Activated naive CD4-positive, alpha-beta T cell treated with anti-CD3 and anti-CD28 coated beads, Interleukin-2, amount 50 U/mL, for 24 hours (primary cell): ENCODE measurements around the gene KCNIP2.
"Not testable (repeated sequence)": the region's sequence is repeated elsewhere in the genome, so short reads cannot be mapped to it uniquely, and the experiment has no call there.

Source experiments
- H3K27ac Mint-ChIP-seq: one replicate; pipeline ENCODE4 v1.8.0; 2021; ENCODE audit warnings: mild to moderate bottlenecking, mixed read lengths
- H3K27me3 Mint-ChIP-seq: one replicate; pipeline ENCODE4 v1.8.0; 2021; ENCODE audit warnings: mixed read lengths
- H3K36me3 Mint-ChIP-seq: one replicate; pipeline ENCODE4 v1.8.0; 2021; ENCODE audit warnings: mixed read lengths
- H3K4me1 Mint-ChIP-seq: one replicate; pipeline ENCODE4 v1.8.0; 2021; ENCODE audit warnings: mixed read lengths
- H3K4me3 Mint-ChIP-seq: one replicate; pipeline ENCODE4 v1.8.0; 2021; ENCODE audit warnings: mild to moderate bottlenecking, mixed read lengths
- H3K9me3 Mint-ChIP-seq: one replicate; pipeline ENCODE4 v1.8.0; 2021; ENCODE audit warnings: mixed read lengths

Gene KCNIP2

GRCh38 chr10:101818119-101818871, 25.3 kb downstream of the KCNIP2 start, which contains the start of gene OGA:
Gene OGA, minus strand, starts transcription at chr10:101818444. Its CDS starts 422 bp downstream, at chr10:101818022.
- Mint-ChIP-seq H3K36me3 (peaks cover 4% of the 10 kb centered on the region), H3K27ac (peak within 1 kb of the TSS; percentile 100), H3K4me1 (peaks cover 43% of the 10 kb centered on the region), H3K4me3 (peak within 1 kb of the TSS; percentile 99), H3K27me3 (no peaks in the 10 kb centered on the region), H3K9me3 (no peaks in the 10 kb centered on the region)

DNA sequence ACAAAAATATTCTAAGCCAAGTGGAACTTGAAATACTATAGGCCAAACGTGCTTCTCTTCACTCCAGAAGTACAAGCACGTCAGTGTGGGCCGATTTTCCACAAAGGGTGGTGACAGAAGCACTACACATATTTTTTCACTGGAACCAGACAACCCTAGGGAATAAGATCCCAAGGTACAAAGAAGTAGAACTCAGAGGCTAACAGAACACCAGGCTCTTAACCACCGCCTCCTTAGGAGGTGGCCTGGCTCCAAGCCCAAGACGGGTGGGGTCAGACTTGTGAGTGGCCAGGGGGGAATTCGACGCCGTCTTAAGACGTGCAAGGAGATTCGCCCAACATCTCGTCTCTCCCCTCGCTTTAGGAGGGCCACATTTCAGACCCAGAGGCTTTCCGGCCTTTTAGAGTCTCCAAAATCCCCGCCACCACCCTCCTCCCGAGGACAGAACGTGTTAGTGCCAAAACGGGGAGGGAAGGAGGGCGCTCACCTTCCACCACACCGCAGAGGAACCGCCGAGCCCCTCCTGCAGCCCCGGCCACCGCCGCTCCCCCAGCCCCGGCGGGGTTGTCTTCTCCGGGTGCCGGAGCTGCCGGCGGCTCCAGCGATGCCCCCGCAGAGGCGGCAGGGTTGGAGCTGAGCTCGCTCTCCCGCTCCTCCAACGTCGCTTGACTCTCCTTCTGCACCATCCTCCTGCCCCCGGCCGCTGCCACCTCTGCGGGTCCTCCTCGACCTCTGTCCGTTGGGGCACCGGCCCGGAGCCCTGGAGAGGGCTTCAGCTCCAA, 26.1 kb downstream of the KCNIP2 start:
- Mint-ChIP-seq H3K27me3 (no peaks in the 10 kb centered on the region), H3K9me3 (no peaks in the 10 kb centered on the region), H3K36me3 (peaks cover 6% of the 10 kb centered on the region), H3K4me3 (peak overlapping the region; percentile 99), H3K27ac (peak overlapping the region; percentile 100), H3K4me1 (peaks cover 51% of the 10 kb centered on the region)

- H3K27ac Mint-ChIP-seq: peak overlapping the region; percentile 95
- H3K9me3 Mint-ChIP-seq: no peaks in the 10 kb centered on the region
- H3K4me1 Mint-ChIP-seq: peaks cover 53% of the 10 kb centered on the region
- peak overlapping the region; percentile 99 for H3K4me3 Mint-ChIP-seq
- peaks cover 6% of the 10 kb centered on the region for H3K36me3 Mint-ChIP-seq
- H3K27me3 Mint-ChIP-seq: no peaks in the 10 kb centered on the region
Measured at GRCh38 chr10:101816913-101817336, 26.7 kb downstream of the KCNIP2 start.

GRCh38 chr10:101816376-101816775, 27.2 kb downstream of the KCNIP2 start:
- peaks cover 53% of the 10 kb centered on the region for H3K4me1 Mint-ChIP-seq
- H3K27ac Mint-ChIP-seq: peak overlapping the region; percentile 84
- H3K9me3 Mint-ChIP-seq: no peaks in the 10 kb centered on the region
- H3K36me3 Mint-ChIP-seq: peaks cover 7% of the 10 kb centered on the region
- peak overlapping the region; percentile 99 for H3K4me3 Mint-ChIP-seq
- no peaks in the 10 kb centered on the region for H3K27me3 Mint-ChIP-seq

DNA sequence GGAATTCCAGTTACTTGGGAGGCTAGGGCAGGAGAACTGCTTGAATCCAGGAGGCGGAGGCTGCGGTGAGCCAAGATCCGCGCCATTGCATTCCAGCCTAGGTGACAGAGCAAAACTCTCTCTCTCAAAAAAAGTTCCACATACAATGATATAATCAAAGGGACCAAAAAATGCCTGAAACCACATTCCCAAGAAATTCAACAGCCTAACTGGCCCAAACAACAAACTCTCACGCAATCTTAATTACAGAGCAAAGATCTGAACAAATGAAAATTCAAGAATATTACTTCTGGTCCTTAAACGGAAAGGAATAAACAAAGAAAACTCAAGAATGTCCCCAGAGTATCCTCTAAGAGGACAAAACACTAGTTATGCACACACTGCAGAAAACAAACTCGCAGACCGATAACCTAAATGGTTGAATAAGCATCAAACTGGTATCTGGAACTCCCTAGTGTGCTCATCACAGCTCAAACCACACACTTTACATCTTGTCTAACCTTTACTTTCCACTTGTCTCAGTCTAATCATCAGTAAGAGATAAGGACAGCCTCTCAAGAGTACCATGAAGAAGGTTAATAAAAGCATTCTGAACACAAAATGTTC, 29.0 kb downstream of the KCNIP2 start:
- H3K27me3 Mint-ChIP-seq: no peaks in the 10 kb centered on the region
- H3K9me3 Mint-ChIP-seq: no peaks in the 10 kb centered on the region
- H3K4me3 Mint-ChIP-seq: peak overlapping the region; percentile 99
- H3K4me1 Mint-ChIP-seq: peaks cover 64% of the 10 kb centered on the region
- H3K36me3 Mint-ChIP-seq: peaks cover 10% of the 10 kb centered on the region
- H3K27ac Mint-ChIP-seq: peak overlapping the region; percentile 94

- Mint-ChIP-seq H3K4me3 (no peak overlapping the region), H3K4me1 (peaks cover 61% of the 10 kb centered on the region), H3K9me3 (no peaks in the 10 kb centered on the region), H3K27ac (no peak overlapping the region), H3K36me3 (peaks cover 12% of the 10 kb centered on the region), H3K27me3 (no peaks in the 10 kb centered on the region)
Measured at GRCh38 chr10:101812606-101813005, 31.0 kb downstream of the KCNIP2 start.

DNA sequence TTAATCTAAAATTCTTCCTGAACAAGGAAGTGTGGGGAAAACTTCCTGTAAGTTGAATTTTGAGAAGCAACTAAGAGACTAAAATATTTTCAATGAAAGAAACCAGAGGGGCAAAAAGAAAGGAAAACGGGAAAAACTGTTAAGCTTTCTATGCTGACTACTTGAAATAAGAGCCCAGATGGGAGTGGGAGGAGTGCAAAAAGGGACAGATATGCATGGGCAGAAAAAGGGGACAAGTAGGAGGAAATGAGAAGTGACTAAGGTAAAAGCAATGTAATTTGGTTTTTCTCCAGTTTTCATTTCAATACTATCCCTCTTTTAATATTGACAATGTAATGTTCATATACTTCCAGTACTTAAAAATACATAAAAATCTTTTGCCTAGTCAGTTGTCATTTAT, 36.4 kb downstream of the KCNIP2 start:
- Mint-ChIP-seq H3K27ac (peak overlapping the region; percentile 78), H3K36me3 (peaks cover 18% of the 10 kb centered on the region), H3K27me3 (no peaks in the 10 kb centered on the region), H3K9me3 (no peaks in the 10 kb centered on the region), H3K4me3 (no peak overlapping the region), H3K4me1 (peaks cover 42% of the 10 kb centered on the region)

- H3K36me3 Mint-ChIP-seq: peaks cover 28% of the 10 kb centered on the region
- H3K27ac Mint-ChIP-seq: peak overlapping the region; percentile 68
- H3K4me1 Mint-ChIP-seq: peaks cover 41% of the 10 kb centered on the region
- no peaks in the 10 kb centered on the region for H3K27me3 Mint-ChIP-seq
- H3K9me3 Mint-ChIP-seq: no peaks in the 10 kb centered on the region
- H3K4me3 Mint-ChIP-seq: no peak overlapping the region
Measured at GRCh38 chr10:101803511-101803910, 40.1 kb downstream of the KCNIP2 start.

DNA sequence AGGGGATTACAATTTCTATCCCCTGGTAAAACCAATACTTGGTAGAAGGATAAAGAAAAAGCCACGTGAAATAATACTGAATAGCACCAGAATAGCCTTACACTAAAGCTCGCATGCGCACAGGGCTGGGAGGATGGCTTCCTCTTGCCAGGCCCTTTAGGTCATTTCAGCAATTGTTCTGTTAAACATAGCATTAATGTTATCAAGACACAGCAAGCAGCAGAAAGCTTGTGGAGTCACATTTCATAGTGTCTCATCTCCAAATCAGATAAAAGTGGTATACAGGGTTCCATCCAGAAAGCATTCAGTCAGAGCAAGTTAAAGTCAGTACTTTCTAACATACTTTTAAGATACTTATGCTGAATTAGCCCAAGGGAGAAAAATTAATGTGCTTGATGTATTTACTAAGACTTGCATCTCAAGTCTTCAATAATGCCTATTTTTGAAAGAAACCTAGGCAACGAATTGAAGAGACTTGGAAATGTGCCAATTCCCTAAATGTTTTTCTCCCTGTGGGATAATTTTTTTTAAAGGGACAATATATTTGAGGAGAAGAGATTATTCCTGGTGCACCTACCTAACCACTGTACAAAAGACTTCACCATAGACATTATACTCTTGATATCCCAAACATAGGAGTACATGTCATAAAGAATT, 46.1 kb downstream of the KCNIP2 start:
- no peak overlapping the region for H3K4me3 Mint-ChIP-seq
- no peaks in the 10 kb centered on the region for H3K27me3 Mint-ChIP-seq
- H3K36me3 Mint-ChIP-seq: peaks cover 23% of the 10 kb centered on the region
- no peaks in the 10 kb centered on the region for H3K9me3 Mint-ChIP-seq
- H3K27ac Mint-ChIP-seq: peak overlapping the region; percentile 68
- peaks cover 40% of the 10 kb centered on the region for H3K4me1 Mint-ChIP-seq

DNA sequence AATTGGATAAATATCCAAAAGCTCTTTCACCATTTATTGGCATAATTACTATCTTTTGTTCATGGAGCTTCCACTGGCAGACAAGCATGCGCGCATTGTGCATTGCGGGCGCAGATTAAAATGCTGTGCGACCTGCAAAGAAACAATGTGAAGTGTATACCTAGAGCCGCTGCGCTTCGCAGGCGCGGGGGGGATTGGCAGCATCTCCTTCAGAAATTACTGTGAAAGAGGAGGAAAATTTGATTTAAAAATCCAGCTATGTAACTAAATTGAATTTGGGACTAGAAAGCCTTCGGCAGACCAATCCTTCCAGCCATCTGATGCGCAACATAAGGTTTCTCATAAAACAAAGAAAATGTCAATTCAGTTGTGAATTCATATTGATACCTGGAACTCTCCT, 50.1 kb downstream of the KCNIP2 start:
- peaks cover 10% of the 10 kb centered on the region for H3K36me3 Mint-ChIP-seq
- no peaks in the 10 kb centered on the region for H3K27me3 Mint-ChIP-seq
- no peak overlapping the region for H3K27ac Mint-ChIP-seq
- H3K4me1 Mint-ChIP-seq: peaks cover 16% of the 10 kb centered on the region
- H3K9me3 Mint-ChIP-seq: no peaks in the 10 kb centered on the region
- no peak overlapping the region for H3K4me3 Mint-ChIP-seq

- H3K27ac Mint-ChIP-seq: no peak overlapping the region
- H3K27me3 Mint-ChIP-seq: no peaks in the 10 kb centered on the region
- no peaks in the 10 kb centered on the region for H3K9me3 Mint-ChIP-seq
- H3K4me1 Mint-ChIP-seq: peaks cover 16% of the 10 kb centered on the region
- H3K36me3 Mint-ChIP-seq: peaks cover 12% of the 10 kb centered on the region
- H3K4me3 Mint-ChIP-seq: no peak overlapping the region
Measured at GRCh38 chr10:101789686-101790085, 53.9 kb downstream of the KCNIP2 start.

DNA sequence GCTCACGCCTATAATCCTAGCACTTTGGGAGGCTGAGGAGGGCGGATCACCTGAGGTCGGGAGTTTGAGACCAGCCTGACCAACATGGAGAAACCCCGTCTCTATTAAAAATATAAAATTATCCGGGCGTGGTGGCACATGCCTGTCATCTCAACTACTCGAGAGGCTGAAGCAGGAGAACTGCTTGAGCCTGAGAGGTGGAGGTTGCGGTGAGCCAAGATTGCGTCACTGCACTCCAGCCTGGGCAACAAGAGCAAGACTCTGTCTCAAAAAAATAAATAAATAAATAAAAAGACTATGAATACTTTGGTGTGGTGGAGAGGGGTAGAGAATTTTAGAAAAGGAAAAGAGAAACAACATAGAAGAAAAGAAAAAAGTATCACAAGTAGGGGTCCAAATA, 54.4 kb downstream of the KCNIP2 start:
- not testable (repeated sequence) for H3K27ac Mint-ChIP-seq

DNA sequence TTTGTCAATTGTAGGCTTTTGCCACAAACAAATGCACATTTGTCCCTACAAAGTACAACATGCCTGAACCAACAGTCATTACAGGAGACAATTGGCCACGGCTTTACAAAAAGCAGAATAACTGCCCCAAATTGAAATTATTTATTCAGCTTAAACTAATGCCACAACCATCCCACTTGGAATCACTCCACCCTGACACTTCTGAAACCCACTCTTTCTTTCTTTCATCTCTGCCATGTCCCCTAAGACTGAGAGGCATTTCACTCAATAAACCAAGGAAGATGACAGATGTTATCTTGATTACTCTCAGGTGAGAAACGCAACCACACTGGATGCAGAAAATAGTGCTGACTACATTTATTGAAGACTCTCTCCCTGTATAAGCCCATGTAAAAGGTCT, 57.8 kb downstream of the KCNIP2 start:
- Mint-ChIP-seq H3K27me3 (no peaks in the 10 kb centered on the region), H3K4me1 (peaks cover 46% of the 10 kb centered on the region), H3K27ac (peak overlapping the region; percentile 87), H3K4me3 (no peak overlapping the region), H3K36me3 (peaks cover 17% of the 10 kb centered on the region), H3K9me3 (no peaks in the 10 kb centered on the region)

More for the DNA sequence above, 54.4 kb downstream of the KCNIP2 start:
- Mint-ChIP-seq H3K36me3 (peaks cover 11% of the 10 kb centered on the region), H3K4me1 (peaks cover 21% of the 10 kb centered on the region)
- H3K9me3 Mint-ChIP-seq, H3K4me3 Mint-ChIP-seq, H3K27me3 Mint-ChIP-seq: not testable (repeated sequence)

GRCh38 chr10:101784558-101784957, 59.0 kb downstream of the KCNIP2 start:
- peak overlapping the region; percentile 100 for H3K4me3 Mint-ChIP-seq

GRCh38 chr10:101783736-101784118, 59.9 kb downstream of the KCNIP2 start:
- H3K4me1 Mint-ChIP-seq: peaks cover 55% of the 10 kb centered on the region
- H3K4me3 Mint-ChIP-seq: peak overlapping the region; percentile 100
- peak overlapping the region; percentile 100 for H3K27ac Mint-ChIP-seq
- H3K27me3 Mint-ChIP-seq: peaks cover 5% of the 10 kb centered on the region
- H3K36me3 Mint-ChIP-seq: peaks cover 21% of the 10 kb centered on the region
- H3K9me3 Mint-ChIP-seq: no peaks in the 10 kb centered on the region

More at GRCh38 chr10:101784558-101784957, 59.0 kb downstream of the KCNIP2 start:
- H3K9me3 Mint-ChIP-seq: no peaks in the 10 kb centered on the region
- H3K27ac Mint-ChIP-seq: peak overlapping the region; percentile 100
- peaks cover 17% of the 10 kb centered on the region for H3K36me3 Mint-ChIP-seq
- no peaks in the 10 kb centered on the region for H3K27me3 Mint-ChIP-seq
- peaks cover 49% of the 10 kb centered on the region for H3K4me1 Mint-ChIP-seq
